ENCODE data around the gene SETD1B.

SETD1B gene

GRCh38 chr12:121773011-121773777 is 30.6 kb upstream of the SETD1B start:
- Histone ChIP-seq H3K9me3 (ENCODE audit: control insufficient read depth, insufficient read depth, low read length) (no peaks in the 10 kb centered on the region), H3K4me1 (ENCODE audit: insufficient read depth, low read length) (peaks cover 29% of the 10 kb centered on the region), H3K36me3 (ENCODE audit: insufficient read depth, low read length) (peaks cover 3% of the 10 kb centered on the region; the same call in 1 of the 2 replicates), H3K9ac (ENCODE audit: low read depth, low read length) (no peak overlapping the region)

- Histone ChIP-seq H3K9me3 (ENCODE audit: control insufficient read depth, insufficient read depth, low read length) (no peaks in the 10 kb centered on the region), H3K4me1 (ENCODE audit: insufficient read depth, low read length) (peaks cover 26% of the 10 kb centered on the region), H3K9ac (ENCODE audit: low read depth, low read length) (no peak overlapping the region), H3K36me3 (ENCODE audit: insufficient read depth, low read length) (peaks cover 3% of the 10 kb centered on the region; the same call in 1 of the 2 replicates)
Measured at GRCh38 chr12:121774968-121775474, 28.8 kb upstream of the SETD1B start.

- Histone ChIP-seq H3K36me3 (ENCODE audit: insufficient read depth, low read length) (peaks cover 5% of the 10 kb centered on the region; the same call in 1 of the 2 replicates), H3K4me1 (ENCODE audit: insufficient read depth, low read length) (peaks cover 23% of the 10 kb centered on the region), H3K9me3 (ENCODE audit: control insufficient read depth, insufficient read depth, low read length) (no peaks in the 10 kb centered on the region), H3K9ac (ENCODE audit: low read depth, low read length) (no peak overlapping the region)
Measured at GRCh38 chr12:121775501-121775900, 28.3 kb upstream of the SETD1B start.

- Histone ChIP-seq H3K9ac (ENCODE audit: low read depth, low read length) (no peak overlapping the region), H3K36me3 (ENCODE audit: insufficient read depth, low read length) (peaks cover 9% of the 10 kb centered on the region; the same call in 1 of the 2 replicates), H3K9me3 (ENCODE audit: control insufficient read depth, insufficient read depth, low read length) (no peaks in the 10 kb centered on the region), H3K4me1 (ENCODE audit: insufficient read depth, low read length) (peaks cover 16% of the 10 kb centered on the region)
Measured at GRCh38 chr12:121776190-121777098, 27.4 kb upstream of the SETD1B start.

- Histone ChIP-seq H3K9me3 (ENCODE audit: control insufficient read depth, insufficient read depth, low read length) (no peaks in the 10 kb centered on the region), H3K9ac (ENCODE audit: low read depth, low read length) (no peak overlapping the region), H3K4me1 (ENCODE audit: insufficient read depth, low read length) (peaks cover 16% of the 10 kb centered on the region; the same call in 1 of the 2 replicates), H3K36me3 (ENCODE audit: insufficient read depth, low read length) (peaks cover 9% of the 10 kb centered on the region; the same call in 1 of the 2 replicates)
Measured at GRCh38 chr12:121778567-121779421, 25.0 kb upstream of the SETD1B start.

- H3K9ac ChIP-seq (ENCODE audit: low read depth, low read length), result no peak overlapping the region
- peaks cover 16% of the 10 kb centered on the region; the same call in 1 of the 2 replicates for H3K4me1 ChIP-seq (ENCODE audit: insufficient read depth, low read length)
- H3K36me3 ChIP-seq (ENCODE audit: insufficient read depth, low read length), result 0 out of 2 replicates have a peak, but pooled peaks cover 6% of the 10 kb centered on the region
- no peaks in the 10 kb centered on the region for H3K9me3 ChIP-seq (ENCODE audit: control insufficient read depth, insufficient read depth, low read length)
Measured at GRCh38 chr12:121779422-121779895, 24.4 kb upstream of the SETD1B start.

GRCh38 chr12:121780429-121780828 is 23.4 kb upstream of the SETD1B start:
- H3K9me3 ChIP-seq (ENCODE audit: control insufficient read depth, insufficient read depth, low read length), result no peaks in the 10 kb centered on the region
- no peak overlapping the region for H3K9ac ChIP-seq (ENCODE audit: low read depth, low read length)
- 0 out of 2 replicates have a peak, but pooled peaks cover 6% of the 10 kb centered on the region for H3K36me3 ChIP-seq (ENCODE audit: insufficient read depth, low read length)
- peaks cover 10% of the 10 kb centered on the region; the same call in 1 of the 2 replicates for H3K4me1 ChIP-seq (ENCODE audit: insufficient read depth, low read length)

- Histone ChIP-seq H3K4me1 (ENCODE audit: insufficient read depth, low read length) (peaks cover 3% of the 10 kb centered on the region; the same call in 1 of the 2 replicates), H3K9ac (ENCODE audit: low read depth, low read length) (no peak overlapping the region), H3K36me3 (ENCODE audit: insufficient read depth, low read length) (0 out of 2 replicates have a peak, but pooled peaks cover 6% of the 10 kb centered on the region), H3K9me3 (ENCODE audit: control insufficient read depth, insufficient read depth, low read length) (no peaks in the 10 kb centered on the region)
Measured at GRCh38 chr12:121781484-121781997, 22.3 kb upstream of the SETD1B start.

- Histone ChIP-seq H3K9ac (ENCODE audit: low read depth, low read length) (no peak overlapping the region), H3K4me1 (ENCODE audit: insufficient read depth, low read length) (peaks cover 3% of the 10 kb centered on the region; the same call in 1 of the 2 replicates)
Measured at GRCh38 chr12:121781998-121782979, 21.5 kb upstream of the SETD1B start.

GRCh38 chr12:121783766-121784165 is 20.0 kb upstream of the SETD1B start:
- H3K4me1 ChIP-seq (ENCODE audit: insufficient read depth, low read length), result peaks cover 3% of the 10 kb centered on the region; the same call in 1 of the 2 replicates
- no peaks in the 10 kb centered on the region for H3K9me3 ChIP-seq (ENCODE audit: control insufficient read depth, insufficient read depth, low read length)
- H3K36me3 ChIP-seq (ENCODE audit: insufficient read depth, low read length), result 0 out of 2 replicates have a peak, but pooled peaks cover 6% of the 10 kb centered on the region
- H3K9ac ChIP-seq (ENCODE audit: low read depth, low read length), result no peak overlapping the region

More at GRCh38 chr12:121781998-121782979, 21.5 kb upstream of the SETD1B start:
- Histone ChIP-seq H3K9me3 (ENCODE audit: control insufficient read depth, insufficient read depth, low read length) (no peaks in the 10 kb centered on the region), H3K36me3 (ENCODE audit: insufficient read depth, low read length) (0 out of 2 replicates have a peak, but pooled peaks cover 6% of the 10 kb centered on the region)

GRCh38 chr12:121784460-121784859 is 19.3 kb upstream of the SETD1B start:
- no peaks in the 10 kb centered on the region for H3K9me3 ChIP-seq (ENCODE audit: control insufficient read depth, insufficient read depth, low read length)
- peaks cover 6% of the 10 kb centered on the region; the same call in 1 of the 2 replicates for H3K4me1 ChIP-seq (ENCODE audit: insufficient read depth, low read length)
- 0 out of 2 replicates have a peak, but pooled peaks cover 6% of the 10 kb centered on the region for H3K36me3 ChIP-seq (ENCODE audit: insufficient read depth, low read length)
- no peak overlapping the region for H3K9ac ChIP-seq (ENCODE audit: low read depth, low read length)

- Histone ChIP-seq H3K4me1 (ENCODE audit: insufficient read depth, low read length) (peaks cover 13% of the 10 kb centered on the region; the same call in 1 of the 2 replicates), H3K36me3 (ENCODE audit: insufficient read depth, low read length) (no peaks in the 10 kb centered on the region), H3K9me3 (ENCODE audit: control insufficient read depth, insufficient read depth, low read length) (no peaks in the 10 kb centered on the region), H3K9ac (ENCODE audit: low read depth, low read length) (no peak overlapping the region)
Measured at GRCh38 chr12:121786440-121786825, 17.4 kb upstream of the SETD1B start.
